RWPE2 (cell line): Measurements from ENCODE around the gene UBE2E1.
A peak's percentile ranks its signal among the peaks of the same experiment; 100 is the strongest.

Experiments
- ATAC-seq: fragments of 200-7000 bp; cut with Tn5 transposase; 3 replicates; pipeline ENCODE4 v1.9.1; 2021; ENCODE audit warnings: low read depth
- DNase-seq: peaks from one replicate; pipeline ENCODE4 v3.0.0-alpha.2; 2020; ENCODE audit warnings: low spot score
- H3K27ac ChIP-seq: fragments of 450-650 bp; 2 replicates; pipeline ENCODE4 v1.5.1; 2017; ENCODE audit warnings: mild to moderate bottlenecking; ENCODE audit not compliant: poor library complexity, severe bottlenecking
- H3K27me3 ChIP-seq: fragments of 250-450 bp; sonication (Bioruptor Pico); 2 replicates; pipeline ENCODE4 v1.5.1; 2021; ENCODE audit warnings: mild to moderate bottlenecking, moderate library complexity; ENCODE audit not compliant: insufficient read depth, poor library complexity, severe bottlenecking
- H3K36me3 ChIP-seq: fragments of 250-450 bp; sonication (Bioruptor Pico); 2 replicates; pipeline ENCODE4 v1.5.1; 2020; ENCODE audit warnings: low read depth, mild to moderate bottlenecking, moderate library complexity
- H3K4me1 ChIP-seq: fragments of 250-450 bp; sonication (Bioruptor Pico); 2 replicates; pipeline ENCODE4 v1.5.1; 2021; ENCODE audit warnings: mild to moderate bottlenecking, moderate library complexity; ENCODE audit not compliant: insufficient read depth, poor library complexity, severe bottlenecking
- H3K4me3 ChIP-seq: fragments of 250-450 bp; sonication (Bioruptor Pico); 2 replicates; pipeline ENCODE4 v1.5.1; 2021; ENCODE audit warnings: mild to moderate bottlenecking, moderate library complexity; ENCODE audit not compliant: severe bottlenecking
- H3K9me3 ChIP-seq: fragments of 250-450 bp; sonication (Bioruptor Pico); 2 replicates; pipeline ENCODE4 v1.5.1; 2021; ENCODE audit warnings: mild to moderate bottlenecking, moderate library complexity; ENCODE audit not compliant: severe bottlenecking
- TF ChIP-seq, protein P1 (sequence below): fragments of 450-650 bp; IDR thresholded peaks from one replicate; pipeline ENCODE4 v1.5.1; 2017; ENCODE audit warnings: mild to moderate bottlenecking, moderate library complexity; ENCODE audit not compliant: poor library complexity, severe bottlenecking

UBE2E1 gene

DNA sequence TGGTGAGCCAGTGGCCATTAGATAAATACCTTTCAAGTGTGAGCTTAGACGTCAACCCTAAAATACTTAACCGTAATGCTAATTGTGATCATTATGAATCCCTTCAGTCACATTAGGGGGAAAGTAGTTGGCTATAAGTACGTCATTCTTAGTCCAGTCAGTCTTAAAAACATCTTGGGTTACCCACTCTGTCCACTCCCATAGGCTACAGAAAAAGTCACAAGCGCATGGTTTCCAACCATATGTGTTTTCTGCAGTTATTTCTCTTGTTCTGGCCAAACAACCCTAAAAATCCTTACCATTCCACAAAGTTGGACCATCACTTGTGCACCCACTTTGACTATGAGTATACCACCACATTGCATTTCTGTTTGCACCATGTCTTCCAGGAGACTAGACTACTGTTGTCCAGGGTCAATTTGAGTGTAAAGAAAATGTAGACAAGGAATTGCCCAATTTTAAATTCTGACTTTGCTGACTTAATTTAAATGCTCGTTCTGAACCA, 114.4 kb downstream of the UBE2E1 start:
- TF ChIP-seq, protein P1, sequence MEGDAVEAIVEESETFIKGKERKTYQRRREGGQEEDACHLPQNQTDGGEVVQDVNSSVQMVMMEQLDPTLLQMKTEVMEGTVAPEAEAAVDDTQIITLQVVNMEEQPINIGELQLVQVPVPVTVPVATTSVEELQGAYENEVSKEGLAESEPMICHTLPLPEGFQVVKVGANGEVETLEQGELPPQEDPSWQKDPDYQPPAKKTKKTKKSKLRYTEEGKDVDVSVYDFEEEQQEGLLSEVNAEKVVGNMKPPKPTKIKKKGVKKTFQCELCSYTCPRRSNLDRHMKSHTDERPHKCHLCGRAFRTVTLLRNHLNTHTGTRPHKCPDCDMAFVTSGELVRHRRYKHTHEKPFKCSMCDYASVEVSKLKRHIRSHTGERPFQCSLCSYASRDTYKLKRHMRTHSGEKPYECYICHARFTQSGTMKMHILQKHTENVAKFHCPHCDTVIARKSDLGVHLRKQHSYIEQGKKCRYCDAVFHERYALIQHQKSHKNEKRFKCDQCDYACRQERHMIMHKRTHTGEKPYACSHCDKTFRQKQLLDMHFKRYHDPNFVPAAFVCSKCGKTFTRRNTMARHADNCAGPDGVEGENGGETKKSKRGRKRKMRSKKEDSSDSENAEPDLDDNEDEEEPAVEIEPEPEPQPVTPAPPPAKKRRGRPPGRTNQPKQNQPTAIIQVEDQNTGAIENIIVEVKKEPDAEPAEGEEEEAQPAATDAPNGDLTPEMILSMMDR, result no peak
- Histone ChIP-seq H3K4me3 (no peak overlapping the region), H3K36me3 (peaks cover 36% of the 10 kb centered on the region), H3K4me1 (peaks cover 13% of the 10 kb centered on the region), H3K9me3 (no peaks in the 10 kb centered on the region), H3K27me3 (no peaks in the 10 kb centered on the region), H3K27ac (peak overlapping the region; percentile 73)
- ATAC-seq (no peak), DNase-seq (no peak)

DNA sequence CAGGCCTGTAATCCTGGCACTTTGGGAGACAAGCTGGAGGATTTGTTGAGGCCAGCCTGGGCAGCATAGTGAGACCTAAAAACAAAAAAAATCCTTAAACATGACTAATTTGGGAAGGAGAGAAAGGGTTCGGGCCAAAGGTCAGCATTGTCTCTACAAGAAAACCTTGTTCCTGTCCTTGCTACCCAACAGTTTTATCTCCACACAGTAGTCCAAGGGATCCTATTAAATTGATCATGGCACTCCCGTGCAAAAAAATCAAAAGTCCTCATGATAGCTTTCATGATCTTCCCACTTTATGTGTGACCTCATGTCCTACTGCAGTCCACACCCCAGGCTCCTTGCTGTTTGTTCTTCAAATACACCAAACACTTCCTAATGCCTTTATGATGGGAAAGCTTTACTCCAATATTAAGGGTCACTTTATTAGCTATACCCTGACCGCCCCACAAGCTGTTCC, 115.3 kb downstream of the UBE2E1 start:
- H3K27ac ChIP-seq, result peak overlapping the region; percentile 73
- peaks cover 36% of the 10 kb centered on the region for H3K36me3 ChIP-seq
- no peaks in the 10 kb centered on the region for H3K9me3 ChIP-seq
- ATAC-seq, result no peak
- TF ChIP-seq, protein P1, result no peak
- no peak for DNase-seq
- H3K4me1 ChIP-seq, result peaks cover 9% of the 10 kb centered on the region
- H3K27me3 ChIP-seq, result no peaks in the 10 kb centered on the region
- no peak overlapping the region for H3K4me3 ChIP-seq

GRCh38 chr3:23923786-23924185, 118.0 kb downstream of the UBE2E1 start:
- no peaks in the 10 kb centered on the region for H3K27me3 ChIP-seq
- TF ChIP-seq, protein P1, result no peak
- ATAC-seq (no peak), DNase-seq (no peak)
- peaks cover 22% of the 10 kb centered on the region for H3K36me3 ChIP-seq
- H3K4me3 ChIP-seq, result no peak overlapping the region
- no peaks in the 10 kb centered on the region for H3K9me3 ChIP-seq
- no peak overlapping the region for H3K27ac ChIP-seq
- H3K4me1 ChIP-seq, result peaks cover 12% of the 10 kb centered on the region

- Histone ChIP-seq H3K4me3 (no peak overlapping the region), H3K4me1 (peaks cover 6% of the 10 kb centered on the region), H3K27ac (no peak overlapping the region), H3K9me3 (no peaks in the 10 kb centered on the region), H3K36me3 (no peaks in the 10 kb centered on the region), H3K27me3 (no peaks in the 10 kb centered on the region)
- TF ChIP-seq, protein P1, result no peak
- no peak for DNase-seq
- ATAC-seq, result no peak
Measured at GRCh38 chr3:23926246-23926645, 120.5 kb downstream of the UBE2E1 start.

- H3K27ac ChIP-seq, result no peak overlapping the region
- no peaks in the 10 kb centered on the region for H3K27me3 ChIP-seq
- H3K9me3 ChIP-seq, result no peaks in the 10 kb centered on the region
- DNase-seq (no peak), ATAC-seq (no peak)
- H3K4me3 ChIP-seq, result no peak overlapping the region
- TF ChIP-seq, protein P1, result peak; percentile 36
- H3K36me3 ChIP-seq, result no peaks in the 10 kb centered on the region
- H3K4me1 ChIP-seq, result peaks cover 6% of the 10 kb centered on the region
Measured at GRCh38 chr3:23926736-23927135, 121.0 kb downstream of the UBE2E1 start.
